Spleen (tissue), 11 donors: ENCODE measurements around the gene IPO4. TPM values are rescaled to one million over a fixed set of nuclear protein-coding genes. Genes with fewer than 3 reads are reported as not detected.
A peak's percentile ranks its signal among the peaks of the same experiment; 100 is the strongest.

Experiments
- DNase-seq: peaks from one replicate; pipeline ENCODE4 v3.0.0-alpha.2; 2020
- H3K27ac ChIP-seq, 8 donors: fragments of 200-600 bp; sonication (generic) in 7 of 8; 1 replicate in 4 of 8; 2 replicates in 4 of 8; pipeline versions ENCODE4 v1.5.0 to v1.8.0; 2016 to 2021; ENCODE audit warnings: inconsistent platforms in 4 of 8, mild to moderate bottlenecking in 4 of 8, moderate library complexity in 1 of 8
- H3K27me3 ChIP-seq, 7 donors: fragments of 200-600 bp; sonication (generic) in 6 of 7; replicated peaks in 1 of 7; 1 replicate in 4 of 7; 2 replicates in 3 of 7; pipeline versions ENCODE4 v1.5.0 to v1.8.0; 2016 to 2021; ENCODE audit warnings: inconsistent platforms in 3 of 7, mild to moderate bottlenecking in 1 of 7
- H3K36me3 ChIP-seq, 6 donors: fragments of 200-600 bp; sonication (generic) in 5 of 6; 1 replicate in 4 of 6; 2 replicates in 2 of 6; pipeline versions ENCODE4 v1.5.0 to v1.8.0; 2016 to 2021; ENCODE audit warnings: inconsistent platforms in 2 of 6
- H3K4me1 ChIP-seq, 6 donors: fragments of 200-600 bp; sonication (generic) in 5 of 6; 1 replicate in 3 of 6; 2 replicates in 3 of 6; pipeline versions ENCODE4 v1.5.0 to v1.8.0; 2016 to 2021; ENCODE audit warnings: inconsistent platforms in 3 of 6
- H3K4me3 ChIP-seq, 8 donors: fragments of 200-600 bp; sonication (generic) in 7 of 8; 1 replicate in 4 of 8; 2 replicates in 4 of 8; pipeline versions ENCODE4 v1.5.0 to v1.8.0; 2016 to 2021; ENCODE audit warnings: inconsistent platforms in 4 of 8, mild to moderate bottlenecking in 4 of 8, moderate library complexity in 2 of 8
- H3K9me3 ChIP-seq, 8 donors: fragments of 200-600 bp; sonication (generic) in 7 of 8; 1 replicate in 4 of 8; 2 replicates in 4 of 8; pipeline versions ENCODE4 v1.5.0 to v1.8.0; 2016 to 2021; ENCODE audit warnings: inconsistent platforms in 4 of 8
- CTCF ChIP-seq, 11 experiments: fragments of 200-600 bp in 7 of 11; fragments of 450-650 bp in 4 of 11; sonication (generic) in 4 of 11; IDR thresholded peaks in 8 of 11; conservative IDR thresholded peaks in 3 of 11; 1 replicate in 7 of 11; 2 replicates in 4 of 11; pipeline versions ENCODE4 v1.4.0 to v1.8.0; 2016 to 2021; ENCODE audit warnings: antibody characterized with exemption in 11 of 11, inconsistent platforms in 4 of 11, mild to moderate bottlenecking in 1 of 11
- POLR2A ChIP-seq, 3 donors: fragments of 450-650 bp; IDR thresholded peaks; one replicate each; pipeline ENCODE4 v1.5.1; 2017; ENCODE audit warnings: antibody characterized with exemption in 3 of 3, mild to moderate bottlenecking in 1 of 3
- POLR2AphosphoS5 ChIP-seq, 3 donors: sonication (generic); formaldehyde crosslinking; IDR thresholded peaks; one replicate each; pipeline ENCODE4 v1.5.1; 2017; ENCODE audit warnings: antibody characterized with exemption in 3 of 3
- WGBS, 5 donors: extraction: QIAGEN DNeasy Blood & Tissue Kit in 3 of 5; methylation state at CpG; one replicate each; pipeline versions ENCODE4 v1.1.5 to v1.1.7; 2013 to 2018; 5-methylcytosine and 5-hydroxymethylcytosine counted together
- intact Hi-C: fragments of 100-400 bp; cut with DNase I; formaldehyde crosslinking; loops from one replicate; pipeline ENCODE4 v1.15.0; 2023; ENCODE audit warnings: low total_unique reads
- polyA plus RNA-seq, 3 donors: library from polyadenylated mRNA; stranded (reverse); fragments of 200-250 nt; gene quantifications; one replicate each; pipeline ENCODE4 v1.2.1, GENCODE V29; 2013
- total RNA-seq, 7 donors: library from RNA; depleted of rRNA in 3 of 7; stranded (reverse); fragments of >200 nt in 3 of 7; fragmentation: NEBNext Ultra II Directional in 4 of 7; extraction: Animal tissue kit (Norgen Biotek cat#: 25700) in 4 of 7; gene quantifications; one replicate each; pipeline versions ENCODE4 v1.1.0 to v1.2.1, GENCODE V29; 2016 to 2021
- donor health status: healthy with polysubstance abuse.
- donor health status: DM: no; HTN: no; CAD: no; lungs with moderate emphysema.
- donor health status: DM: no; HTN: no; CAD: no.
- donor health status: Bipolar disorder and iron deficiency.
- donor health status: healthy.
- donor health status: DM: no; HTN: no; CAD: no.
- donor health status: DM: yes; HTN: yes; CAD: no.

The IPO4 gene
- total and polyA plus RNA-seq, 10 donors, result 10.0 to 49.7 (median 21.5) TPM

GRCh38 chr14:24213866-24214662, 25.4 kb upstream of the IPO4 start:
- peak overlapping the region in 5 of 8 donors; percentile 64 to 90 (median 72) for H3K4me3 ChIP-seq
- intact Hi-C loops, result no loop called here
- TF ChIP-seq POLR2AphosphoS5 (IDR thresholded peaks at IDR 0.05) (no peak), POLR2A (IDR thresholded peaks at IDR 0.05) (no peak), CTCF (IDR thresholded peaks at IDR 0.05 in 8 of 11, conservative IDR thresholded peaks at IDR 0.05 in 3 of 11) (no peak)
- 91 to 95% (median 93%) methylated on average over 7 of the region's 7 CpGs for WGBS, 5 donors
- H3K36me3 ChIP-seq, result peaks cover 0 to 57% (median 32%) of the 10 kb centered on the region in 6 donors
- H3K4me1 ChIP-seq, result peaks cover 24 to 68% (median 49%) of the 10 kb centered on the region in 6 donors
- no peaks in the 10 kb centered on the region for H3K27me3 ChIP-seq
- no peaks in the 10 kb centered on the region for H3K9me3 ChIP-seq
- DNase-seq, result no peak
- peak overlapping the region; percentile 93 to 100 (median 98) for H3K27ac ChIP-seq

GRCh38 chr14:24212924-24213865, 24.6 kb upstream of the IPO4 start, which contains the start of gene CHMP4A:
CHMP4A (minus strand) TSS chr14:24213488; CDS start chr14:24213439, 49 bp downstream.
- peak within 1 kb of the TSS; percentile 58 to 90 (median 68) for H3K4me3 ChIP-seq
- peak within 1 kb of the TSS; percentile 93 to 100 (median 98) for H3K27ac ChIP-seq
- TF ChIP-seq CTCF (IDR thresholded peaks at IDR 0.05 in 8 of 11, conservative IDR thresholded peaks at IDR 0.05 in 3 of 11), result peak in 5 of 11 experiments; percentile 31 to 44 (median 40)
- peak; percentile 57 to 88 (median 83) for TF ChIP-seq POLR2A (IDR thresholded peaks at IDR 0.05)
- peak; percentile 100 for TF ChIP-seq POLR2AphosphoS5 (IDR thresholded peaks at IDR 0.05)
- H3K36me3 ChIP-seq, result peaks cover 0 to 64% (median 38%) of the 10 kb centered on the region in 6 donors
- peaks cover 24 to 70% (median 49%) of the 10 kb centered on the region in 6 donors for H3K4me1 ChIP-seq
- intact Hi-C loops, result no loop called here
- DNase-seq, result peak; percentile 99
- no peaks in the 10 kb centered on the region for H3K27me3 ChIP-seq
- 0 to 1% (median 0%) methylated on average over 42 to 53 of the region's 53 CpGs for WGBS, 5 donors
- no peaks in the 10 kb centered on the region for H3K9me3 ChIP-seq

GRCh38 chr14:24211311-24211710, 22.7 kb upstream of the IPO4 start:
- H3K4me3 ChIP-seq, result no peak overlapping the region
- no peak overlapping the region for H3K27ac ChIP-seq
- H3K36me3 ChIP-seq, result peaks cover 2 to 64% (median 50%) of the 10 kb centered on the region in 6 donors
- H3K9me3 ChIP-seq, result no peaks in the 10 kb centered on the region
- DNase-seq, result no peak
- intact Hi-C loops, result no loop called here
- WGBS, 5 donors, result 92 to 96% (median 95%) methylated on average over 6 of the region's 6 CpGs
- peaks cover 23 to 84% (median 48%) of the 10 kb centered on the region in 6 donors for H3K4me1 ChIP-seq
- H3K27me3 ChIP-seq, result no peaks in the 10 kb centered on the region
- no peak for TF ChIP-seq POLR2AphosphoS5 (IDR thresholded peaks at IDR 0.05)

- Histone ChIP-seq H3K27ac (peak overlapping the region in 1 of 8 donors; percentile 40), H3K36me3 (peaks cover 5 to 91% (median 58%) of the 10 kb centered on the region in 6 donors), H3K4me3 (no peak overlapping the region), H3K27me3 (no peaks in the 10 kb centered on the region), H3K9me3 (no peaks in the 10 kb centered on the region), H3K4me1 (peaks cover 6 to 56% (median 19%) of the 10 kb centered on the region in 6 donors)
- intact Hi-C loops, result no loop called here
- 98 to 100% (median 100%) methylated on average over 2 of the region's 2 CpGs for WGBS, 5 donors
- TF ChIP-seq POLR2A (IDR thresholded peaks at IDR 0.05) (no peak), POLR2AphosphoS5 (IDR thresholded peaks at IDR 0.05) (no peak), CTCF (IDR thresholded peaks at IDR 0.05 in 8 of 11, conservative IDR thresholded peaks at IDR 0.05 in 3 of 11) (no peak)
- DNase-seq, result no peak
These were observed 19.0 kb upstream of the IPO4 start for GRCh38 chr14:24207625-24208024.
